CD4-positive, alpha-beta memory T cell (primary cell): ENCODE measurements around the gene GPC5. TPM values are rescaled to one million over a fixed set of nuclear protein-coding genes. Genes with fewer than 3 reads are reported as not detected.

Experiments used
- CTCF ChIA-PET: fragments of 350-600 bp; sonication (Branson Sonifier 250); formaldehyde crosslinking; loops from one replicate; lab custom pipeline; 2021; ENCODE audit warnings: inconsistent platforms; ENCODE audit not compliant: partially characterized antibody; lab: Charles Lee
- POLR2A ChIA-PET: fragments of 350-600 bp; sonication (Branson Sonifier 250); formaldehyde crosslinking; loops from one replicate; lab custom pipeline; 2021; ENCODE audit not compliant: partially characterized antibody; lab: Charles Lee
- DNase-seq, 5 donors: peaks; one replicate each; pipeline versions ENCODE4 v3.0.0 to v3.0.0-alpha.2; 2020 to 2022; ENCODE audit warnings: mixed read lengths in 1 of 5
- H3K27ac ChIP-seq: one replicate; pipeline ENCODE4 v1.7.0; 2013; ENCODE audit warnings: low read depth, low read length
- H3K27me3 ChIP-seq: 2 replicates; pipeline ENCODE4 v1.7.0; 2013; ENCODE audit warnings: mild to moderate bottlenecking, low read length, moderate library complexity; ENCODE audit not compliant: insufficient read depth
- H3K36me3 ChIP-seq: 2 replicates; pipeline ENCODE4 v1.7.0; 2013; ENCODE audit warnings: mild to moderate bottlenecking, low read length, moderate library complexity; ENCODE audit not compliant: insufficient read depth
- H3K4me1 ChIP-seq: 2 replicates; pipeline ENCODE4 v1.7.0; 2013; ENCODE audit warnings: mild to moderate bottlenecking, low read length, moderate library complexity; ENCODE audit not compliant: insufficient read depth
- H3K4me3 ChIP-seq, 2 donors: one replicate each; pipeline ENCODE4 v1.7.0; 2013; ENCODE audit warnings: low read length in 2 of 2, mild to moderate bottlenecking in 1 of 2
- H3K9me3 ChIP-seq, 2 donors: one replicate each; pipeline ENCODE4 v1.7.0; 2013; ENCODE audit warnings: low read length in 2 of 2, control low read depth in 1 of 2; ENCODE audit not compliant: control insufficient read depth in 1 of 2
- H3K27ac Mint-ChIP-seq, 7 donors: one replicate each; pipeline ENCODE4 v1.8.0; 2020 to 2021; ENCODE audit warnings: mixed read lengths in 7 of 7, mild to moderate bottlenecking in 6 of 7, inconsistent platforms in 3 of 7, moderate library complexity in 3 of 7
- H3K27me3 Mint-ChIP-seq, 2 donors: one replicate each; pipeline ENCODE4 v1.8.0; 2020 to 2021; ENCODE audit warnings: mixed read lengths in 2 of 2
- H3K36me3 Mint-ChIP-seq, 2 donors: one replicate each; pipeline ENCODE4 v1.8.0; 2020 to 2021; ENCODE audit warnings: mixed read lengths in 2 of 2, inconsistent platforms in 1 of 2, mild to moderate bottlenecking in 1 of 2
- H3K4me1 Mint-ChIP-seq, 4 donors: one replicate each; pipeline ENCODE4 v1.8.0; 2020 to 2021; ENCODE audit warnings: mixed read lengths in 4 of 4, mild to moderate bottlenecking in 1 of 4
- H3K4me3 Mint-ChIP-seq, 8 donors: one replicate each; pipeline ENCODE4 v1.8.0; 2020 to 2021; ENCODE audit warnings: mixed read lengths in 8 of 8, mild to moderate bottlenecking in 7 of 8, moderate library complexity in 6 of 8, inconsistent platforms in 3 of 8
- H3K9me3 Mint-ChIP-seq, 8 donors: one replicate each; pipeline ENCODE4 v1.8.0; 2020 to 2021; ENCODE audit warnings: mixed read lengths in 8 of 8, mild to moderate bottlenecking in 5 of 8, inconsistent platforms in 3 of 8, moderate library complexity in 1 of 8
- intact Hi-C: fragments of 100-400 bp; cut with micrococcal nuclease; formaldehyde crosslinking; loops from one replicate; pipeline ENCODE4 v1.15.1; 2023
- polyA plus RNA-seq, 2 donors: library from polyadenylated mRNA; unstranded; fragments of 300-500 nt; fragmentation: Illumina TruSeq; gene quantifications; one replicate each; pipeline ENCODE4 v1.2.3, GENCODE V29; 2021
- total RNA-seq, 2 experiments: library from RNA; stranded (reverse); gene quantifications; one replicate each; pipeline ENCODE4 v1.2.3, GENCODE V29; 2021

Gene GPC5
- total and polyA plus RNA-seq, 4 experiments from 2014 or later = 0.14 TPM; not detected in 3

DNA sequence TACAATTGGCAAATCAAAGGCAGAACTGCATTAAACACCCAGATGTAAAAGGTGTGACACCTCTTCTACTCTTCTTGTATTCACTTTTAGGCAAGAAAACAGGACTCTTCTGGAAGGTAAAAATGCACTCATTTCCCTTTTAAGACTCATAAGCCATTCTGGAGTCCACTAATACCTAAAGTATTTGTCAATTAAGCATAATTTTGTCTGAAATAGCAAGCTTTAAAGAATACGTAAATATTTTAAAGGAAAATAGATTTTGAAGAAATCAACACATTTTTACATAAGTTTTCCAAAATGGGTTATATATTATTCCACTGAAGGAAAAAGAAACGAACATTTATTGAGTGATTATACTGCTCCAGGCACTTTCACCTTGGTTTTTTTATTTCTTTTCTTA, 1166.5 kb downstream of the GPC5 start:
- Histone ChIP-seq H3K36me3 (no peaks in the 10 kb centered on the region), H3K4me3 (no peak overlapping the region), H3K9me3 (no peaks in the 10 kb centered on the region), H3K4me1 (no peaks in the 10 kb centered on the region), H3K27me3 (no peaks in the 10 kb centered on the region), H3K27ac (no peak overlapping the region)
- no peaks in the 10 kb centered on the region for H3K27me3 Mint-ChIP-seq
- H3K4me1 Mint-ChIP-seq = no peaks in the 10 kb centered on the region
- CTCF ChIA-PET = no interaction called here
- H3K9me3 Mint-ChIP-seq = peaks cover 0 to 3% (median under 1%) of the 10 kb centered on the region in 8 donors
- no peaks in the 10 kb centered on the region for H3K36me3 Mint-ChIP-seq
- no peak overlapping the region for H3K4me3 Mint-ChIP-seq
- POLR2A ChIA-PET = no interaction called here
- no peak for DNase-seq
- intact Hi-C loops = no loop called here
- no peak overlapping the region for H3K27ac Mint-ChIP-seq

DNA sequence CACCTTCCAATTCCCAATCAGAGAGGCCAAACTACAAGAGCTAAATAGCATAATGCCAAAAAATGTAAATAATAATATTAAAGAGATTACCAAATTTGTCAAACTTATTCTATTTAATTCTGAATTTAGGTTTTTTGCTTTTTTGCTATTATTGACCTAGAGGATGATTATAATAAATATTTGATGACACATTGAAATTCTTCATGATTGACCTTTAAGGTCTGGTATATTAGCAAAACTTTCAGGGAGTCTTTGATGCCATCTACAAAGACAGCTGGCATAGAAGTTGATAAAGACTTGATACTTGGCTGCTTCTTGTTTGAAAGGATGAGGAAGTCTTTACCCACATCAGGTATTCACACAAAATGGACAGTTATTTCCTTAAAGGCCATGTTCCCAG, 1168.3 kb downstream of the GPC5 start:
- no peaks in the 10 kb centered on the region for H3K36me3 Mint-ChIP-seq
- H3K4me3 ChIP-seq = no peak overlapping the region
- H3K4me1 Mint-ChIP-seq = no peaks in the 10 kb centered on the region
- no peak overlapping the region for H3K27ac ChIP-seq
- CTCF ChIA-PET = no interaction called here
- intact Hi-C loops = no loop called here
- peaks cover 0 to 3% (median 0%) of the 10 kb centered on the region in 8 donors for H3K9me3 Mint-ChIP-seq
- no peaks in the 10 kb centered on the region for H3K4me1 ChIP-seq
- H3K27me3 Mint-ChIP-seq = no peaks in the 10 kb centered on the region
- no peaks in the 10 kb centered on the region for H3K36me3 ChIP-seq
- DNase-seq = no peak
- no peak overlapping the region for H3K27ac Mint-ChIP-seq
- H3K4me3 Mint-ChIP-seq = no peak overlapping the region
- POLR2A ChIA-PET = no interaction called here
- no peaks in the 10 kb centered on the region for H3K9me3 ChIP-seq
- no peaks in the 10 kb centered on the region for H3K27me3 ChIP-seq

DNA sequence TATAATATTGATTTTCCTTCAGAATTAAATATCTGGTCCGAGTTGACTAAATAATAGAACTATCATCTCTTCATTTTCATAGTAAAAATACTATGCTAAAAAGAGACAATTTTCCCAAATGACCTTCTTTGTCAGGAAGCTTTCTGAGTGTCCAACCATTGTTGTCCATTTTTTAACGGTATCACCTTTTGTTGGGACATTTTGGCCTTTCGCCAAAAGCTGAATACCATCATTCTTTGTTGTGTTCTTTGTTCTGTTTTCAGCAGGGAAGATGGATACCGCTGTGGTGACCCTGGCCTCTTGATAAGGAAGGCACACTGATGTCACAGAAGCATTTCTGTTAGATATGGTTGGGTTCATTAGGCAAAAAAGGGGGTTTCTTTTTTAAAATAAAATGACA, 1173.8 kb downstream of the GPC5 start:
- intact Hi-C loops = no loop called here
- Histone ChIP-seq H3K36me3 (no peaks in the 10 kb centered on the region), H3K27me3 (no peaks in the 10 kb centered on the region), H3K9me3 (no peaks in the 10 kb centered on the region), H3K27ac (no peak overlapping the region), H3K4me3 (no peak overlapping the region), H3K4me1 (no peaks in the 10 kb centered on the region)
- no peaks in the 10 kb centered on the region for H3K27me3 Mint-ChIP-seq
- peaks cover 0 to 4% (median 0%) of the 10 kb centered on the region in 8 donors for H3K9me3 Mint-ChIP-seq
- CTCF ChIA-PET = no interaction called here
- POLR2A ChIA-PET = no interaction called here
- H3K36me3 Mint-ChIP-seq = no peaks in the 10 kb centered on the region
- DNase-seq = no peak
- no peak overlapping the region for H3K27ac Mint-ChIP-seq
- H3K4me3 Mint-ChIP-seq = no peak overlapping the region
- H3K4me1 Mint-ChIP-seq = no peaks in the 10 kb centered on the region

GRCh38 chr13:92573467-92574057, 1175.1 kb downstream of the GPC5 start:
- H3K36me3 ChIP-seq = no peaks in the 10 kb centered on the region
- no peak overlapping the region for H3K4me3 Mint-ChIP-seq
- no peak overlapping the region for H3K4me3 ChIP-seq
- no peaks in the 10 kb centered on the region for H3K9me3 ChIP-seq
- intact Hi-C loops = no loop called here
- H3K4me1 ChIP-seq = no peaks in the 10 kb centered on the region
- no peak for DNase-seq
- H3K4me1 Mint-ChIP-seq = no peaks in the 10 kb centered on the region
- H3K27ac Mint-ChIP-seq = no peak overlapping the region
- no peaks in the 10 kb centered on the region for H3K27me3 ChIP-seq
- no peaks in the 10 kb centered on the region for H3K36me3 Mint-ChIP-seq
- CTCF ChIA-PET = no interaction called here
- peaks cover 0 to 5% (median under 1%) of the 10 kb centered on the region in 8 donors for H3K9me3 Mint-ChIP-seq
- H3K27ac ChIP-seq = no peak overlapping the region
- H3K27me3 Mint-ChIP-seq = no peaks in the 10 kb centered on the region
- POLR2A ChIA-PET = no interaction called here

GRCh38 chr13:92574499-92574898, 1176.1 kb downstream of the GPC5 start:
- no peaks in the 10 kb centered on the region for H3K27me3 Mint-ChIP-seq
- no peaks in the 10 kb centered on the region for H3K36me3 Mint-ChIP-seq
- intact Hi-C loops = no loop called here
- peaks cover 0 to 5% (median under 1%) of the 10 kb centered on the region in 8 donors for H3K9me3 Mint-ChIP-seq
- Histone ChIP-seq H3K4me3 (no peak overlapping the region), H3K4me1 (no peaks in the 10 kb centered on the region), H3K27me3 (no peaks in the 10 kb centered on the region), H3K9me3 (no peaks in the 10 kb centered on the region), H3K27ac (no peak overlapping the region), H3K36me3 (no peaks in the 10 kb centered on the region)
- no peak overlapping the region for H3K4me3 Mint-ChIP-seq
- no peaks in the 10 kb centered on the region for H3K4me1 Mint-ChIP-seq
- ChIA-PET POLR2A (no interaction called here), CTCF (no interaction called here)
- no peak overlapping the region for H3K27ac Mint-ChIP-seq
- no peak for DNase-seq

GRCh38 chr13:92575777-92576176, 1177.4 kb downstream of the GPC5 start:
- Mint-ChIP-seq H3K9me3 (peaks cover 0 to 5% (median 3%) of the 10 kb centered on the region in 8 donors), H3K4me3 (no peak overlapping the region), H3K36me3 (no peaks in the 10 kb centered on the region), H3K4me1 (no peaks in the 10 kb centered on the region), H3K27me3 (no peaks in the 10 kb centered on the region), H3K27ac (no peak overlapping the region)
- no peaks in the 10 kb centered on the region for H3K4me1 ChIP-seq
- intact Hi-C loops = no loop called here
- H3K27ac ChIP-seq = no peak overlapping the region
- CTCF ChIA-PET = no interaction called here
- H3K36me3 ChIP-seq = no peaks in the 10 kb centered on the region
- no peak for DNase-seq
- POLR2A ChIA-PET = no interaction called here
- no peaks in the 10 kb centered on the region for H3K27me3 ChIP-seq
- H3K4me3 ChIP-seq = no peak overlapping the region
- no peaks in the 10 kb centered on the region for H3K9me3 ChIP-seq

- H3K36me3 ChIP-seq = no peaks in the 10 kb centered on the region
- Mint-ChIP-seq H3K4me3 (no peak overlapping the region), H3K36me3 (no peaks in the 10 kb centered on the region), H3K27ac (no peak overlapping the region), H3K9me3 (peaks cover 0 to 13% (median 6%) of the 10 kb centered on the region in 8 donors), H3K27me3 (no peaks in the 10 kb centered on the region), H3K4me1 (no peaks in the 10 kb centered on the region)
- H3K27ac ChIP-seq = no peak overlapping the region
- no peak overlapping the region for H3K4me3 ChIP-seq
- H3K4me1 ChIP-seq = no peaks in the 10 kb centered on the region
- no peaks in the 10 kb centered on the region for H3K9me3 ChIP-seq
- H3K27me3 ChIP-seq = no peaks in the 10 kb centered on the region
- CTCF ChIA-PET = no interaction called here
- intact Hi-C loops = no loop called here
- DNase-seq = no peak
- POLR2A ChIA-PET = no interaction called here
These were observed 1179.9 kb downstream of the GPC5 start for GRCh38 chr13:92578358-92578757.

DNA sequence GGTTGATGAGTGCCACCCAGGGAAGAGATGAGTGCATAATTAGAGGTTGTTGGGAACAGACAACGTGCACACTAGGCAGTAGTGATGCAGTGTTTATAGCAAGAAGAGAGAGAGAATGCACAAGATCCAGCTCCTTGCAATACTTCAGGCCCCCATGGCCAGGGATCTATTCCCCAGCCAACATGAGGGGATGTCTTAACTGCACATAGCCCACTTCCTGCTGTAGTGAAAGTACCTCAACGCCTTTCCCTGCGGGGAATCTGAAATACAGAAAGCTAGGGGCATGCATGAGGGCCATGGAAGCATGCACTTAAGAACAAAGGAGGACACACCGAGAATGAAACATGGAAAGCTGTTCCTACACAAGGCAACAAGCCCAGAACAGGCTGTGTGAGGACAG, 1191.5 kb downstream of the GPC5 start:
- no peaks in the 10 kb centered on the region for H3K9me3 ChIP-seq
- CTCF ChIA-PET = no interaction called here
- no peak overlapping the region for H3K4me3 Mint-ChIP-seq

More for the DNA sequence above, 1191.5 kb downstream of the GPC5 start:
- no peak for DNase-seq
- Mint-ChIP-seq H3K36me3 (no peaks in the 10 kb centered on the region), H3K27ac (no peak overlapping the region), H3K4me1 (no peaks in the 10 kb centered on the region), H3K27me3 (no peaks in the 10 kb centered on the region), H3K9me3 (peaks cover 0 to 14% (median 7%) of the 10 kb centered on the region in 8 donors)
- POLR2A ChIA-PET = no interaction called here
- no peaks in the 10 kb centered on the region for H3K4me1 ChIP-seq
- intact Hi-C loops = no loop called here
- H3K27ac ChIP-seq = no peak overlapping the region
- no peak overlapping the region for H3K4me3 ChIP-seq
- H3K36me3 ChIP-seq = no peaks in the 10 kb centered on the region
- H3K27me3 ChIP-seq = no peaks in the 10 kb centered on the region
